Progenitor cell of endocrine pancreas (in vitro differentiated cells): ENCODE measurements around the gene PNISR. TPM values are rescaled to one million over a fixed set of nuclear protein-coding genes. Genes with fewer than 3 reads are reported as not detected.
A peak's percentile ranks its signal among the peaks of the same experiment; 100 is the strongest.

ENCODE experiments used
- DNase-seq: peaks from one replicate; pipeline ENCODE4 v3.0.0; 2021; ENCODE audit warnings: low spot score; ENCODE audit not compliant: unreplicated experiment
- H3K27ac Mint-ChIP-seq: 2 replicates; pipeline ENCODE4 v1.8.0; 2021; ENCODE audit warnings: mild to moderate bottlenecking, moderate library complexity, mixed read lengths
- H3K27me3 Mint-ChIP-seq: 2 replicates; pipeline ENCODE4 v1.8.0; 2021; ENCODE audit warnings: mixed read lengths
- H3K36me3 Mint-ChIP-seq: 2 replicates; pipeline ENCODE4 v1.8.0; 2022; ENCODE audit warnings: mixed read lengths; ENCODE audit not compliant: insufficient read depth
- H3K4me1 Mint-ChIP-seq: 2 replicates; pipeline ENCODE4 v1.8.0; 2021; ENCODE audit warnings: low read depth, mixed read lengths
- H3K4me3 Mint-ChIP-seq: 2 replicates; pipeline ENCODE4 v1.8.0; 2021; ENCODE audit warnings: low read depth, mild to moderate bottlenecking, moderate library complexity, mixed read lengths
- H3K9me3 Mint-ChIP-seq: 2 replicates; pipeline ENCODE4 v1.8.0; 2021; ENCODE audit warnings: low read depth, mixed read lengths
- total RNA-seq: library from RNA; stranded (reverse); gene quantifications from 2 replicates; pipeline ENCODE4 v1.2.1, GENCODE V29; 2021
- TF ChIP-seq, protein P1 (sequence below): fragments of 200-600 bp; sonication (generic); IDR thresholded peaks from one replicate; pipeline ENCODE4 v1.5.0; 2021; ENCODE audit warnings: antibody characterized with exemption, mild to moderate bottlenecking; ENCODE audit not compliant: unreplicated experiment

Gene PNISR
- total RNA-seq, 1 donor from 2014 or later: 207 TPM

DNA sequence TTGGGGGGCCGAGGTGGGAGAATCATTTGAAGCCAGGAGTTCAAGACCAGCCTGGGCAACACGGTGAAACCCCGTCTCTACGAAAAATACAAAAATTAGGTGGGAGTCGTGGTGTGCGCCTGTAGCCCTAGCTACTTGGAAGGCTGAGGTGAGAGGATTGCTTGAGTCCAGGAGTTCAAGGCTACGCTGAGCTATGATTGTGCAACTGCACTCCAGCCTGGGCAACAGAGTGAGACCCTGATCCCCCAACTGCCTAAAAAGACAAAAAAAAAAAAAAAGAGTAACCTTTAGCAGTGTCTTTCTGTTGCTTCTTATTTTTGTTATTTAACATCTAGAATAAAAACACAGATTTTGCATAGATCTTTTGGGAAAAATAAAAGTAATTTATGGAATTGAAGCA is 18.0 kb downstream of the PNISR start:
- Mint-ChIP-seq H3K9me3 (no peaks in the 10 kb centered on the region), H3K36me3 (peaks cover 43% of the 10 kb centered on the region), H3K27me3 (no peaks in the 10 kb centered on the region), H3K4me1 (no peaks in the 10 kb centered on the region), H3K4me3 (no peak overlapping the region), H3K27ac (no peak overlapping the region)
- TF ChIP-seq, protein P1, sequence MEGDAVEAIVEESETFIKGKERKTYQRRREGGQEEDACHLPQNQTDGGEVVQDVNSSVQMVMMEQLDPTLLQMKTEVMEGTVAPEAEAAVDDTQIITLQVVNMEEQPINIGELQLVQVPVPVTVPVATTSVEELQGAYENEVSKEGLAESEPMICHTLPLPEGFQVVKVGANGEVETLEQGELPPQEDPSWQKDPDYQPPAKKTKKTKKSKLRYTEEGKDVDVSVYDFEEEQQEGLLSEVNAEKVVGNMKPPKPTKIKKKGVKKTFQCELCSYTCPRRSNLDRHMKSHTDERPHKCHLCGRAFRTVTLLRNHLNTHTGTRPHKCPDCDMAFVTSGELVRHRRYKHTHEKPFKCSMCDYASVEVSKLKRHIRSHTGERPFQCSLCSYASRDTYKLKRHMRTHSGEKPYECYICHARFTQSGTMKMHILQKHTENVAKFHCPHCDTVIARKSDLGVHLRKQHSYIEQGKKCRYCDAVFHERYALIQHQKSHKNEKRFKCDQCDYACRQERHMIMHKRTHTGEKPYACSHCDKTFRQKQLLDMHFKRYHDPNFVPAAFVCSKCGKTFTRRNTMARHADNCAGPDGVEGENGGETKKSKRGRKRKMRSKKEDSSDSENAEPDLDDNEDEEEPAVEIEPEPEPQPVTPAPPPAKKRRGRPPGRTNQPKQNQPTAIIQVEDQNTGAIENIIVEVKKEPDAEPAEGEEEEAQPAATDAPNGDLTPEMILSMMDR: no peak
- DNase-seq: no peak

DNA sequence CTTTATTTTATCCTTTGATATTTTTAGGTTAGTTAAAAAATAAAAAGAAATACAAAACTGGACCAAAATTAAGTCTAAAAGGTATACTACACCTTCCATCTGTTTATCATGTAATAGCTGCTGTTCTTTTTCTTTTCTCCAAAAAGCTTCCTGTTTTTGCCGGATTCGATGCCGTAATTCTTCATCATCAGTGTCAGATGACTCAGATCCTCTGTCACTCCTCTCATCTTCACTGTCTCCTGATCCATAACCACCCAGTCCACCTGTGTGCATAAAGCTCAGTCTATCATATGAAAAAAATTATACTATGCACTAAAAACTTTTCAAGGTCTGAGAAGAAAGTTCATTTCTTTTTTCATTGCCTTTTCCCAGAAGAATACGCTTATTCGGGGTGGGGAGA is 22.7 kb downstream of the PNISR start:
- no peak for DNase-seq
- Mint-ChIP-seq H3K27me3 (no peaks in the 10 kb centered on the region), H3K4me3 (no peak overlapping the region), H3K36me3 (peaks cover 33% of the 10 kb centered on the region), H3K4me1 (no peaks in the 10 kb centered on the region), H3K27ac (no peak overlapping the region), H3K9me3 (no peaks in the 10 kb centered on the region)
- TF ChIP-seq, protein P1: no peak

DNA sequence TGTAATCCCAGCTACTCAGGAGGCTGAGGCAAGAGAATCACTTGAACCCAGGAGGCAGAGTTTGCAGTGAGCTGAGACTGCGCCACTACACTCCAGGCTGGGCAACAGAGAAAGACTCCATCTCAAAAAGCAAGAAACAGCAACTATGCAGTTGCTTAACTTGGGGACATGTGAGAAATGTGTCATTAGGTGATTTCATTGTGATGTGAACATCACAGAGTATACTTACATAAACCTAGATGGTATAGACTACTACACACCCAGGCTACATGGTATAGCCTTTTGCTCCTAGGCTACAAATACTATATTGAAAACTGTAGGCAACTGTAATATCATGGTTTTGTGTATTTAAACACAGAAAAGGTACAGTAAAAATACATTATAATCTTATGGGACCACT is 27.8 kb downstream of the PNISR start:
- H3K4me3 Mint-ChIP-seq: no peak overlapping the region
- TF ChIP-seq, protein P1: no peak
- no peaks in the 10 kb centered on the region for H3K27me3 Mint-ChIP-seq
- H3K9me3 Mint-ChIP-seq: no peaks in the 10 kb centered on the region
- no peak overlapping the region for H3K27ac Mint-ChIP-seq
- peaks cover 6% of the 10 kb centered on the region for H3K4me1 Mint-ChIP-seq
- no peak for DNase-seq
- peaks cover 10% of the 10 kb centered on the region for H3K36me3 Mint-ChIP-seq

DNA sequence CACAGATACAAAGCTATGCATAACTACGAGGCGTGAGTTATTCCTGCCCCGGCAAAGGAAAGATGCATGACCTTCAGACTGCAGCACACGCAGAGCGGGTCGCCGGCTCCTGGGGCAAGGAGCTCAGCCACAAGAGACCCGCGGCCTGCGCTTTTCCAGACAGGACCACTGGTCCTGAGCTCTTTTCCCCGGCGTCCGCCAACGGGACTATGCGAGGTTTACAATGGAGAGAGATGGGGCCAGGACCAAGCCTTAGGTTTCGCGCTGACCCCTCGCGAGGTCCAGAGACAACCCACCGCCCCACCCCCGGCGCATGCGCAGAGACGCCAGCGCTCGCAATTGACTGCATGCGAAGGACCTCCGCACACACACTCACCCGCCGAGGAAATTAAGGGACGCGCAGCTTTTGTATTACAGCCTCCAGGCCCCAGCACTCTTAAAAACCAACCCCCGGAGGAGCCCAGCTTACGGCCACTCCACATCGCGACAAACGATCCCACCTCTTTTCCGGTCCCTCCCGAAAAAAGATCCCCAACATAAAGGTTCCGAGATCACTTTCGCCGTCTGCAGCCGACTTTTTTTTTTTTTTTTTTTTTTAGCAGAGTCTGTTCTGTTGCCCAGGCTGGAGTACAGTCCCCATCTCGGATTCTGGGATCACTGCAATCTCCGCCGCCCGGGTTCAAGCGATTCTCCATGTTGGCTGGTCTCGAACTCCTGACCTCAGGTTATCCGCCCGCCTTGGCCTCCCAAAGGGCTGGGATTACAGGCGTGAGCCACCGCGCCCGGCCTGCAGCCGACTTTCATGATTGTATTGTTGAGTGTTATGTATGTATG is 31.2 kb downstream of the PNISR start, which contains the start of gene COQ3:
Gene COQ3, minus strand, starts transcription at position 498 of the 834 bp plus-strand sequence. Its CDS starts 16 bp downstream, at position 482.
- peak within 1 kb of the TSS; percentile 95 for H3K4me3 Mint-ChIP-seq

DNA sequence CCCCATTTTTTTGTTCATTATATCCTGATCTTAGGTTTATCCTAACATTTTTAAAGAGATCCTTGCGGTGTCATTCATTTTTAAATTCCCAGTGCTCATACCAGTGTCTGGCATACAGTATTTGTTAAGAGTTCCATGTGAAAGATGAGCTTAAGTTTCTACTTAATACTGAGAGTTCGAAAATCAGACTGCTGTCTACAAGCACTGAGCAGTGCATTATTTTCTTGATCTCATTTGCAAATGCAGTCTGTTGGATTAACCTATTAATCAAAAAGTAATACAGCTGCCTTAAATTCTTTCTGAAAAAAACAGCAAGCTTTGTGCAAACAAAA is 31.8 kb downstream of the PNISR start:
- TF ChIP-seq, protein P1: no peak
- H3K4me1 Mint-ChIP-seq: peaks cover 6% of the 10 kb centered on the region
- no peak for DNase-seq

More for the DNA sequence above, 31.2 kb downstream of the PNISR start, which contains the start of gene COQ3:
- H3K27ac Mint-ChIP-seq: peak within 1 kb of the TSS; percentile 96
- peaks cover 2% of the 10 kb centered on the region for H3K36me3 Mint-ChIP-seq
- no peaks in the 10 kb centered on the region for H3K9me3 Mint-ChIP-seq
- DNase-seq: peak; percentile 89
- no peaks in the 10 kb centered on the region for H3K27me3 Mint-ChIP-seq
- H3K4me1 Mint-ChIP-seq: peaks cover 6% of the 10 kb centered on the region
- TF ChIP-seq, protein P1: no peak

More for the DNA sequence above, 31.8 kb downstream of the PNISR start:
- Mint-ChIP-seq H3K9me3 (no peaks in the 10 kb centered on the region), H3K36me3 (peaks cover 2% of the 10 kb centered on the region), H3K4me3 (peak overlapping the region; percentile 95), H3K27me3 (no peaks in the 10 kb centered on the region), H3K27ac (peak overlapping the region; percentile 96)
